Cortex of kidney (tissue), 1 donor: ENCODE data around the gene TEX2.

Experiments
- DNase-seq: peaks from one replicate; lab custom pipeline; 2025; lab: John Stamatoyannopoulos, UW

The TEX2 gene

GRCh38 chr17:64157669-64158180, 105.3 kb downstream of the TEX2 start:
- DNase-seq: no peak

- no peak for DNase-seq
Observed at GRCh38 chr17:64156670-64157069, 106.4 kb downstream of the TEX2 start.

GRCh38 chr17:64155751-64156544, 107.1 kb downstream of the TEX2 start:
- DNase-seq: no peak

- DNase-seq: no peak
Observed at GRCh38 chr17:64155129-64155528, 107.9 kb downstream of the TEX2 start.

- DNase-seq: no peak
Observed at GRCh38 chr17:64154717-64155116, 108.3 kb downstream of the TEX2 start.

- DNase-seq: no peak
Observed at GRCh38 chr17:64154313-64154695, 108.8 kb downstream of the TEX2 start.

- DNase-seq: no peak
Observed at GRCh38 chr17:64153565-64154312, 109.3 kb downstream of the TEX2 start.

- no peak for DNase-seq
Observed at GRCh38 chr17:64152428-64153125, 110.5 kb downstream of the TEX2 start.

GRCh38 chr17:64151016-64151368, 112.1 kb downstream of the TEX2 start:
- DNase-seq: no peak

GRCh38 chr17:64150237-64151015, 112.6 kb downstream of the TEX2 start:
- no peak for DNase-seq

- DNase-seq: no peak
Observed at GRCh38 chr17:64149196-64149595, 113.9 kb downstream of the TEX2 start.

GRCh38 chr17:64148699-64149098, 114.4 kb downstream of the TEX2 start:
- no peak for DNase-seq

- no peak for DNase-seq
Observed at GRCh38 chr17:64148017-64148631, 114.9 kb downstream of the TEX2 start.

GRCh38 chr17:64147110-64148016, 115.7 kb downstream of the TEX2 start:
- DNase-seq: no peak

GRCh38 chr17:64146418-64147109, 116.5 kb downstream of the TEX2 start:
- no peak for DNase-seq

GRCh38 chr17:64145751-64146417, 117.2 kb downstream of the TEX2 start:
- no peak for DNase-seq

GRCh38 chr17:64145375-64145750, 117.7 kb downstream of the TEX2 start:
- no peak for DNase-seq

- DNase-seq: no peak
Observed at GRCh38 chr17:64139542-64139941, 123.5 kb downstream of the TEX2 start.

GRCh38 chr17:64138441-64138840, 124.6 kb downstream of the TEX2 start:
- no peak for DNase-seq
